Liver (tissue), 9 donors: ENCODE results near the gene FLNA. TPM values are rescaled to one million over a fixed set of nuclear protein-coding genes. Genes with fewer than 3 reads are reported as not detected.

Source experiments
- DNase-seq: peaks from one replicate; pipeline ENCODE4 v3.0.0-alpha.2; 2017; ENCODE audit warnings: low spot score
- H3K27ac ChIP-seq, 2 donors: one replicate each; pipeline ENCODE4 v1.7.0; 2013; ENCODE audit warnings: inconsistent platforms in 2 of 2, low read length in 2 of 2, control low read depth in 1 of 2, low read depth in 1 of 2, mild to moderate bottlenecking in 1 of 2
- H3K27me3 ChIP-seq, 4 donors: one replicate each; pipeline versions ENCODE4 v1.6.1 to v1.7.0; 2013; ENCODE audit warnings: low read length in 3 of 4, inconsistent platforms in 1 of 4, mild to moderate bottlenecking in 1 of 4, moderate library complexity in 1 of 4; ENCODE audit not compliant: control insufficient read depth in 4 of 4, insufficient read depth in 4 of 4
- H3K36me3 ChIP-seq, 4 donors: one replicate each; pipeline versions ENCODE4 v1.6.1 to v1.7.0; 2013; ENCODE audit warnings: low read length in 3 of 4, mild to moderate bottlenecking in 3 of 4, low read depth in 1 of 4, moderate library complexity in 1 of 4; ENCODE audit not compliant: control insufficient read depth in 4 of 4, insufficient read depth in 3 of 4
- H3K4me1 ChIP-seq, 4 donors: one replicate each; pipeline versions ENCODE4 v1.6.1 to v1.7.0; 2013; ENCODE audit warnings: low read length in 3 of 4, mild to moderate bottlenecking in 3 of 4, moderate library complexity in 1 of 4; ENCODE audit not compliant: control insufficient read depth in 4 of 4, insufficient read depth in 4 of 4
- H3K4me3 ChIP-seq, 3 donors: one replicate each; pipeline versions ENCODE4 v1.6.1 to v1.7.0; 2013; ENCODE audit warnings: low read length in 3 of 3, control low read depth in 1 of 3, low read depth in 1 of 3, mild to moderate bottlenecking in 1 of 3
- H3K9ac ChIP-seq, 2 donors: one replicate each; pipeline ENCODE4 v1.7.0; 2013; ENCODE audit warnings: low read length in 2 of 2, mild to moderate bottlenecking in 2 of 2, moderate library complexity in 2 of 2, control low read depth in 1 of 2, low read depth in 1 of 2
- H3K9me3 ChIP-seq, 4 donors: one replicate each; pipeline versions ENCODE4 v1.6.1 to v1.7.0; 2013; ENCODE audit warnings: low read length in 3 of 4; ENCODE audit not compliant: control insufficient read depth in 4 of 4
- CTCF ChIP-seq: fragments of 150-350 bp; IDR thresholded peaks from 2 replicates; pipeline ENCODE4 v1.5.1; 2017; ENCODE audit warnings: improper control_type of control experiment, low read depth, low read length; ENCODE audit not compliant: missing input control
- FOXA1 ChIP-seq: IDR thresholded peaks from 2 replicates; pipeline ENCODE4 v1.6.1; 2016; ENCODE audit warnings: antibody characterized with exemption
- JUND ChIP-seq, 2 donors: IDR thresholded peaks; 2 replicates each; pipeline ENCODE4 v1.6.1; 2016; ENCODE audit warnings: antibody characterized with exemption in 2 of 2
- REST ChIP-seq: IDR thresholded peaks from 2 replicates; pipeline ENCODE4 v1.6.1; 2016; ENCODE audit warnings: antibody characterized with exemption, mild to moderate bottlenecking
- RXRA ChIP-seq, 2 donors: IDR thresholded peaks; 2 replicates each; pipeline ENCODE4 v1.6.1; 2017 to 2018; ENCODE audit warnings: antibody characterized with exemption in 2 of 2, mild to moderate bottlenecking in 1 of 2
- TAF1 ChIP-seq: conservative IDR thresholded peaks from 2 replicates; pipeline ENCODE4 v1.6.1; 2016; ENCODE audit warnings: antibody characterized with exemption, mild to moderate bottlenecking
- WGBS: extraction: QIAGEN DNeasy Blood & Tissue Kit; methylation state at CpG from one replicate; pipeline ENCODE4 v1.1.7; 2013; 5-methylcytosine and 5-hydroxymethylcytosine counted together
- polyA plus RNA-seq, 2 donors: library from polyadenylated mRNA; stranded (reverse) in 1 of 2; unstranded in 1 of 2; fragments of 200-250 nt in 1 of 2; fragments of >200 nt in 1 of 2; fragmentation: Nextera tagmentation in 1 of 2; extraction: Ambion mirVana in 1 of 2; gene quantifications; one replicate each; pipeline versions ENCODE4 v1.2.1 to v1.2.3, GENCODE V29; 2013 to 2015
- total RNA-seq, 2 donors: library from RNA; depleted of rRNA; stranded (reverse); fragments of >200 nt; gene quantifications; one replicate each; pipeline ENCODE4 v1.2.3, GENCODE V29; 2014
- donor health status: healthy.
- donor health status: healthy.
- donor health status: healthy.
- donor health status: healthy.
- donor health status: healthy.

FLNA gene
- total and polyA plus RNA-seq, 4 donors, result 23.4 to 152 (median 118) TPM

- H3K9ac ChIP-seq, result no peak overlapping the region
- peak; percentile 69 for DNase-seq
- H3K4me3 ChIP-seq, result peak overlapping the region in 1 of 3 donors; percentile 27
- H3K36me3 ChIP-seq, result no peaks in the 10 kb centered on the region
- TF ChIP-seq TAF1 (no peak), REST (no peak), RXRA (IDR thresholded peaks at IDR 0.05) (no peak), JUND (IDR thresholded peaks at IDR 0.05) (no peak)
- H3K9me3 ChIP-seq, result no peaks in the 10 kb centered on the region
- H3K4me1 ChIP-seq, result peaks cover 7 to 30% (median 14%) of the 10 kb centered on the region in 4 donors
- WGBS, result 54% methylated on average over 16 of the region's 16 CpGs
- H3K27me3 ChIP-seq, result no peaks in the 10 kb centered on the region
- peak overlapping the region; percentile 45 to 69 for H3K27ac ChIP-seq
Measured at GRCh38 chrX:154368630-154369448, 5.6 kb downstream of the FLNA start.

DNA sequence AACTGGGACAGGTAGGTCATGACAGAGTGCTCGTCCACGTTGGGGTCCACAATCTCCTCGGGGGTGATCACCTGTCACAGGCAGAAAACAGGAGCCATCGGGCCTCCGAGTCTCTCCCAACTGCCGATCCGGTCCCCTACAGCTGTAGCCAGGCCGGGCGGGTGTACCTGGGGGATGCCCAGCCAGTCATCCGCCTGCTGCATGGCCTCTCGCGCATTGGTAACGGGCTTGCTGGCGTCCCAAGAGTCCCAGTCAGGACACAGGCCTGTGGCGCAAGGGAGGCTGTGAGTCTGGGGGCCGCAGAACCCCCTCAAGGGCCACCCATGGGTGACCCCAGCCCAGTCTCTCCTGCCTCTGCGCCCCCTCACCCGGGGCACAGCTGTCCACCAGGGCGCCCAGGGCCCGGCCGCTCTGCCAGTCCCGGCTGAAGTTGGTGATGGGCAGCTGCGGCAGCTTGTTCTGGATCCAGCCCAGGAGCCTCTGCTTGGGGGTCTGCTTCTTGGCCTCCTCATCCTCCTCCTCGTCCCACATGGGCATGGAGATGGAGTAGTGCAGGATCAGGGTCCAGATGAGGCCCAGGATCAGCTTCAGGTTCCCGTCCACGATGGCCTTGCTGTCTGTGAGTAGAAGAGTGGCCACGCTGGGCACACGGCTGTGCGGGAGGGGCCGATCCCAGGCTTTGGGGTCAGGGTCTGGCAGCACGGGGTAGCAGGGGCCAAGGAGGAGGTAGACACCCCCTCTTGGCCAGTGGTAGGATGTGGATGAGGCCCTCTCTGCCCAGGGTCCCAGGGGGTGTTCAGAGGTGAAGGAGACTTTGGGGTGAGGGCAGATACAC is 6.7 kb downstream of the FLNA start:
- Histone ChIP-seq H3K9ac (no peak overlapping the region), H3K4me1 (peaks cover 5 to 24% (median 9%) of the 10 kb centered on the region in 4 donors), H3K36me3 (no peaks in the 10 kb centered on the region)

More for the DNA sequence above, 6.7 kb downstream of the FLNA start:
- Histone ChIP-seq H3K27ac (no peak overlapping the region), H3K4me3 (no peak overlapping the region), H3K27me3 (no peaks in the 10 kb centered on the region), H3K9me3 (no peaks in the 10 kb centered on the region)
- TF ChIP-seq FOXA1, result no peak
- no peak for TF ChIP-seq CTCF
- 93% methylated on average over 31 of the region's 31 CpGs for WGBS
- DNase-seq, result no peak
